Fibroblast of lung (primary cell): ENCODE data around the gene ZNF780B. TPM values are rescaled to one million over a fixed set of nuclear protein-coding genes. Genes with fewer than 3 reads are reported as not detected.

ENCODE experiments used
- DNase-seq, 2 donors: peaks; one replicate each; pipeline versions ENCODE4 v3.0.0 to v3.0.0-alpha.2; 2010; ENCODE audit warnings: low read depth in 2 of 2
- H2AFZ ChIP-seq: 2 replicates; pipeline ENCODE4 v1.5.1; 2012; ENCODE audit warnings: low read length, control low read depth, inconsistent platforms
- H3K27ac ChIP-seq: 2 replicates; pipeline ENCODE4 v1.5.1; 2011; ENCODE audit warnings: low read length, control low read depth; ENCODE audit not compliant: insufficient read depth
- H3K27me3 ChIP-seq: 2 replicates; pipeline ENCODE4 v1.5.1; 2011; ENCODE audit warnings: mild to moderate bottlenecking, low read length; ENCODE audit not compliant: control insufficient read depth, insufficient read depth
- H3K36me3 ChIP-seq: 2 replicates; pipeline ENCODE4 v1.5.1; 2011; ENCODE audit warnings: low read length; ENCODE audit not compliant: control insufficient read depth, insufficient read depth
- H3K4me1 ChIP-seq: 2 replicates; pipeline ENCODE4 v1.5.1; 2011; ENCODE audit warnings: low read length; ENCODE audit not compliant: control insufficient read depth, insufficient read depth; ENCODE audit errors: extremely low read depth
- H3K4me2 ChIP-seq: 2 replicates; pipeline ENCODE4 v1.5.1; 2011; ENCODE audit warnings: low read length, control low read depth; ENCODE audit not compliant: insufficient read depth; ENCODE audit errors: extremely low read depth
- H3K4me3 ChIP-seq, 4 experiments: fragments of 200-600 bp in 1 of 4; sonication (generic) in 1 of 4; replicated peaks in 1 of 4; 2 replicates each; pipeline ENCODE4 v1.5.1; 2011 to 2016; ENCODE audit warnings: low read length in 4 of 4, low read depth in 3 of 4, mild to moderate bottlenecking in 3 of 4, control low read depth in 2 of 4, inconsistent platforms in 1 of 4, mixed read lengths in 1 of 4; ENCODE audit not compliant: insufficient read depth in 1 of 4; ENCODE audit errors: control extremely low read depth in 1 of 4
- H3K79me2 ChIP-seq: 2 replicates; pipeline ENCODE4 v1.5.1; 2012; ENCODE audit warnings: mild to moderate bottlenecking, low read length, inconsistent platforms; ENCODE audit not compliant: control insufficient read depth, insufficient read depth
- H3K9ac ChIP-seq: 2 replicates; pipeline ENCODE4 v1.5.1; 2011; ENCODE audit warnings: mild to moderate bottlenecking, low read length, control low read depth; ENCODE audit not compliant: insufficient read depth
- H3K9me3 ChIP-seq: 2 replicates; pipeline ENCODE4 v1.5.1; 2012; ENCODE audit warnings: low read depth, low read length; ENCODE audit not compliant: control insufficient read depth, insufficient read depth
- H4K20me1 ChIP-seq: 2 replicates; pipeline ENCODE4 v1.5.1; 2011; ENCODE audit warnings: low read length; ENCODE audit not compliant: control insufficient read depth, insufficient read depth; ENCODE audit errors: extremely low read depth
- CTCF ChIP-seq, 2 donors: IDR thresholded peaks in 1 of 2; conservative IDR thresholded peaks in 1 of 2; 1 replicate in 1 of 2; 2 replicates in 1 of 2; pipeline ENCODE4 v1.5.1; 2011 to 2012; ENCODE audit warnings: low read length in 2 of 2, control low read depth in 1 of 2, inconsistent platforms in 1 of 2, low read depth in 1 of 2, mild to moderate bottlenecking in 1 of 2
- EZH2 ChIP-seq: IDR thresholded peaks from 2 replicates; pipeline ENCODE4 v1.5.1; 2012; ENCODE audit warnings: low read length, control low read depth, mild to moderate bottlenecking; ENCODE audit errors: missing control alignments
- polyA plus RNA-seq, 2 donors: library from polyadenylated mRNA; depleted of rRNA in 1 of 2; stranded (reverse) in 1 of 2; unstranded in 1 of 2; fragments of >200 nt; gene quantifications; 2 replicates each; pipeline ENCODE4 v1.2.1, GENCODE V29; 2011 to 2012; ENCODE audit warnings: missing spikeins in 1 of 2
- total RNA-seq: library from RNA; depleted of rRNA; stranded (reverse); fragments of >200 nt; gene quantifications from 2 replicates; pipeline ENCODE4 v1.2.1, GENCODE V29; 2014

Gene ZNF780B
- total and polyA plus RNA-seq, 2 donors (not counting 1 experiment from before 2014, with no cell fraction given), result 8.9 to 20.8 TPM

GRCh38 chr19:39993605-39994004 lies 62.4 kb downstream of the ZNF780B start:
- no peaks in the 10 kb centered on the region for H3K9me3 ChIP-seq
- H3K36me3 ChIP-seq, result no peaks in the 10 kb centered on the region
- H4K20me1 ChIP-seq, result no peaks in the 10 kb centered on the region
- H3K4me2 ChIP-seq, result no peak overlapping the region
- H3K27me3 ChIP-seq, result no peaks in the 10 kb centered on the region
- no peak for DNase-seq
- H2AFZ ChIP-seq, result no peak overlapping the region
- no peaks in the 10 kb centered on the region for H3K4me1 ChIP-seq
- H3K4me3 ChIP-seq, result no peak overlapping the region
- H3K79me2 ChIP-seq, result peaks cover 2% of the 10 kb centered on the region
- no peak overlapping the region for H3K27ac ChIP-seq
- TF ChIP-seq CTCF (conservative IDR thresholded peaks at IDR 0.05 in 1 of 2, IDR thresholded peaks at IDR 0.05 in 1 of 2; ENCODE audit: low read depth in 1 of 2, low read length in 2 of 2) (no peak), EZH2 (no peak)
- no peak overlapping the region for H3K9ac ChIP-seq

DNA sequence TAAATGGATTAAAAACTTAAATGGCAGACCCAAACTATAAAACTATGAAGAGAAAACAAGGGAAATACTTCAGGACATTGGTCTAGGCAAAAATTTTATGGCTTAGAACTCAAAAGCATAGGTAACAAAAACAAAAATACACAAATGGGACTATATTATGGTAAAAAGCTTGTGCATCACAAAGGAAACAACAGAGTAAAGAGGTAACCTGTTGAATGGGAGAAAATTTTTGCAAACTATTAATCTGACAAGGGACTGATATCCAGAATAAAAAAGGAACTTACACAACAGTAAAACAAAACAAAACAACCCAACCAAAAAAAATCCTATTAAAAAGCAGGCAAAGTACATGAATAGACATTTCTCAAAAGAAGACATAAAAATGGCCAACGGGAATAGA lies 68.4 kb downstream of the ZNF780B start:
- H3K27me3 ChIP-seq, result no peaks in the 10 kb centered on the region
- no peaks in the 10 kb centered on the region for H3K9me3 ChIP-seq
- H3K27ac ChIP-seq, result no peak overlapping the region
- H2AFZ ChIP-seq, result no peak overlapping the region
- H4K20me1 ChIP-seq, result no peaks in the 10 kb centered on the region
- no peak overlapping the region for H3K4me3 ChIP-seq
- no peaks in the 10 kb centered on the region for H3K79me2 ChIP-seq
- H3K36me3 ChIP-seq, result no peaks in the 10 kb centered on the region
- no peak for DNase-seq
- no peaks in the 10 kb centered on the region for H3K4me1 ChIP-seq
- no peak for TF ChIP-seq CTCF (conservative IDR thresholded peaks at IDR 0.05 in 1 of 2, IDR thresholded peaks at IDR 0.05 in 1 of 2; ENCODE audit: low read depth in 1 of 2, low read length in 2 of 2)
- TF ChIP-seq EZH2, result no peak
- no peak overlapping the region for H3K4me2 ChIP-seq
- H3K9ac ChIP-seq, result no peak overlapping the region

DNA sequence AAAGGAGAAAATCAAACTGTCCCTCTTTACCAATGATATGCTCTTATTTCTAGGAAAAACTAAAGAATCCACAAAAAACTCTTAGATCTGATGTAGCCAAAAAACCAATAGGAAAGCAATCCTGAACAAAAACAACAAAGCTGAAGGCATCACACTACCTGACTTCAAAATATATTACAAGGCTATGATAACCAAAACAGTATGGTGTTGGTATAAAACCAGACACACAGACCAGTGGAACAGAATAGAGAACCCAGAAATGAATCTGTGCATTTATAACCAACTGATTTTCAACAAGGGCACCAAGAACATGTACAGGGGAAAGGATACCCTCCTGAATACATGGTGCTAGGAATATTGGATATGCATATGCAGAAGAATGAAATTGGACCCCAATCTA lies 68.9 kb downstream of the ZNF780B start:
- H3K79me2 ChIP-seq, result no peaks in the 10 kb centered on the region
- H3K36me3 ChIP-seq, result peaks cover 2% of the 10 kb centered on the region
- no peak overlapping the region for H3K27ac ChIP-seq
- H3K9me3 ChIP-seq, result no peaks in the 10 kb centered on the region
- no peak overlapping the region for H3K4me3 ChIP-seq
- H3K4me1 ChIP-seq, result no peaks in the 10 kb centered on the region
- no peaks in the 10 kb centered on the region for H3K27me3 ChIP-seq
- H3K4me2 ChIP-seq, result no peak overlapping the region
- DNase-seq, result no peak
- no peak overlapping the region for H2AFZ ChIP-seq
- H4K20me1 ChIP-seq, result no peaks in the 10 kb centered on the region
- TF ChIP-seq CTCF (conservative IDR thresholded peaks at IDR 0.05 in 1 of 2, IDR thresholded peaks at IDR 0.05 in 1 of 2; ENCODE audit: low read depth in 1 of 2, low read length in 2 of 2) (no peak), EZH2 (no peak)
- H3K9ac ChIP-seq, result no peak overlapping the region
